Stimulated activated CD8-positive, alpha-beta memory T cell treated with anti-CD3 and anti-CD28 coated beads, Interleukin-4, amount 100 ng/mL, for 1 hour (primary cell): Measurements from ENCODE around the gene ZNF132.
A peak's percentile ranks its signal among the peaks of the same experiment; 100 is the strongest.

ENCODE experiments used
- DNase-seq, 2 donors: peaks; one replicate each; pipeline ENCODE4 v3.0.0-alpha.2; 2020; ENCODE audit warnings: low read depth in 2 of 2, low spot score in 1 of 2

The ZNF132 gene

GRCh38 chr19:58388175-58388526 lies 51.8 kb downstream of the ZNF132 start:
- DNase-seq: no peak

- DNase-seq: no peak
These were observed 52.4 kb downstream of the ZNF132 start for GRCh38 chr19:58387338-58388174.

- DNase-seq: peak; percentile 78 to 92
These were observed 53.2 kb downstream of the ZNF132 start, which contains the start of gene RPS5 for GRCh38 chr19:58386576-58387337. Gene RPS5, plus strand, starts transcription at chr19:58387269. Its CDS starts 869 bp downstream, at chr19:58388138.

GRCh38 chr19:58385891-58386575 lies 53.9 kb downstream of the ZNF132 start:
- no peak for DNase-seq

GRCh38 chr19:58385313-58385890 lies 54.6 kb downstream of the ZNF132 start:
- no peak for DNase-seq

- no peak for DNase-seq
These were observed 56.9 kb downstream of the ZNF132 start for GRCh38 chr19:58382997-58383603.
